ENCODE measurements around the gene PCDH8.
A peak's percentile ranks its signal among the peaks of the same experiment; 100 is the strongest.

The PCDH8 gene

GRCh38 chr13:52810526-52810925, 37.9 kb downstream of the PCDH8 start:
- no peak for DNase-seq

- DNase-seq = no peak
Observed at GRCh38 chr13:52810011-52810410, 38.4 kb downstream of the PCDH8 start.

DNA sequence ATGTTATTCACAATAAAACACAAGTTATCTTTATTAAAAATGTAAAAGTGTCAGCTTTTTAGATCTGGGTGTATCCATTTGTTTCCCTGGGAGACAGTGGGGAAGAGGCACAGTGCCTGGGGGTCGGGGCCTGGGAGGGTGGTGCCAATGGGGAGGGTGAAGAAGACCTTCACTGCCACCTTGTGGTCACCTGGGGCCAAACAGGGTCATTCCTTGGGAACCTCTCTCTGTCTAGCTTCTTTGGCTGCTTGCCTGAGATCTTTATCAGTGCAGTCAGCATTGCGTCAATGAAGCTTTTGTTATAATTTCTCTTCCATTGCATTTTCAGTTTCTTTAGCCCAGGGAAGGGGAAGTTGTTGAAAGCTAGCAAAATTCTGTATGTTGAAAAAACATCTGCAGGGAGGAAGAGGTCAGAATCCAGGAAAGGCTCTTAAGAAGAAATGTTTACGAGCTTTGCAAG, 39.1 kb downstream of the PCDH8 start:
- DNase-seq = peak; percentile 71 to 80

GRCh38 chr13:52808842-52809219, 39.6 kb downstream of the PCDH8 start:
- DNase-seq = no peak

DNA sequence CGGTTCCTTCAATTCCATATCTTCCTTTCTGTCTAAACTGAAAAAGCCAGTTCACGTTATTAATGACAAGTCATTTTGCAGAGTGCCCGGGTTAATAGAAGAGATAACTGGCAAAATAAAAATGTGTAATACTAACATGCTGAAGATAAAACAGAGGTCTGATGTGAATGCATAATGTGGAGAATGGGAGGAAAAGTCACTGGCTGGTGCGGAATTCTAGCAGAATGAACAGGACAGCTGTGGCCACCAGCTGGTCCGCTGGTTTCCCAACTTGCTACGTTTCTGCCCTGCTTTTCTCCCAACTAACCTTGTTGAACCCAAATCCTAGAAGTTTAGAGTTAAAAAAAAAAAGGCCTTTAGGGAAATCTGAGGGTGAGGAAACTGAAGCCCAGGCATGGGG, 42.4 kb downstream of the PCDH8 start:
- DNase-seq = no peak

- no peak for DNase-seq
Observed at GRCh38 chr13:52804202-52804641, 44.2 kb downstream of the PCDH8 start.

DNA sequence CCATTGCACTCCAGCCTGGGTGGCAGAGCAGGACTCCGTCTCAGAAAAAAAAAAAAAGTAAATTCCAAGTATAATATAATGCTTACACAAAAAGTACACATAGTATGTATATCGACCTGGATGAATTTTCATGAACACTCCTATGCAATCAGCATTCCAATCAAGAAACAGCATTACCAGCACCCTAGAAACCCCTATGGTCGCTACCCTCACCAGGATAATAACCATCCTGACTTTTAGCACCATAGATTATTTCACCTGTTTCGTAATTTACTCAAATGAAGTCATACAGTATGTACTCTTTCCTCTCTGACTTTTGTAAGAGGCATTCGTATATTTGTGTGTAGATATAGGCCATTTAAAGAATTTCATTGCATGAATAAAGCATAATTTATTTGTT, 47.6 kb downstream of the PCDH8 start:
- no peak for DNase-seq

DNA sequence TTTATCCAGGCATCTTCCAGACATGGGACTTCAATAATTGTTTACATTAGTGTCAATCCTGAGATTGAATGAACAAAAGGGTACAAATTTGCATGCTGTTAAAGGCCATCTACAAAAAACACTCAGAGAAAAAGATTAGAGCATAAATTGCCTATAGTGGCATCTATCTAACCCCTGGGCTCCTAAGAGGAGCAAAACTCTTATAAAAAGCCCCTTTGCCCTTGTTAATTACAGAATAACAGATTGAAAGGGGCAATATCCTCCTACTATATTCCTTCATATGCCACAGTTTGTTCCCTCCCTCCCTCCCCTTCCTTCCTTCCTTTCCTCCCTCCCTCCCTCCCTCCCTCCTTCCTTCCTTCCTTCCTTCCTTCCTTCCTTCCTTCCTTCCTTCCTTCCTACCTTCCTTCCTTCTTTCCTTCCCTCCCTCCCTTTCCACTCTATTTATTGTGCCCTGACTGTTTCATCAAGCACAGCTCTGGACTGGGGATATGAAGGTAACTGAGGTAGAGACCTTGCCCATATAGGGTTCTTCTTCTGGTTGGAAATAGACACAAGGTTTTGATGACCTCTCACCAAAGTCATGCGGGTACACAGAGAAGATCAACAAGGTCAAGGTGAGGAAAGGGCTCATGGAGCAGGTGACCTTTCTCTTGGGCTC, 49.5 kb downstream of the PCDH8 start:
- DNase-seq = no peak

DNA sequence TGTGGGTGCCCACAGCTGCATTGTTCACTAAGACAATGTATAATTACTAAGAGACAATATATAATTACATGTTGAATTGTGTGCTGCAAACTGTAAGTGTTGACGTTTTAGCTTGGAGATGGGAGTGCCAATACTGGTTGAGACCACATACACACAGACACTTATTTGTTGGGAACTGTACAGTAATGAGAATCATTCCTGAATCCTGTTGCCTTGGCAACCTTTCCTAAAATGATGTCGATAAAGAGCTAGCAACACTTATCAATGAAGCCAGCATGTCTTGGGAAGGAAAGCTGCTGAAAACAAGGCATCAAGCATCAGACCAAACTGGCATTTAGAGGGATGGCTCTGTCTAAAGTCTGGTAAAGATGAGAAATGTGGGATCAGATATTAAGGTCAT, 51.3 kb downstream of the PCDH8 start:
- no peak for DNase-seq

DNA sequence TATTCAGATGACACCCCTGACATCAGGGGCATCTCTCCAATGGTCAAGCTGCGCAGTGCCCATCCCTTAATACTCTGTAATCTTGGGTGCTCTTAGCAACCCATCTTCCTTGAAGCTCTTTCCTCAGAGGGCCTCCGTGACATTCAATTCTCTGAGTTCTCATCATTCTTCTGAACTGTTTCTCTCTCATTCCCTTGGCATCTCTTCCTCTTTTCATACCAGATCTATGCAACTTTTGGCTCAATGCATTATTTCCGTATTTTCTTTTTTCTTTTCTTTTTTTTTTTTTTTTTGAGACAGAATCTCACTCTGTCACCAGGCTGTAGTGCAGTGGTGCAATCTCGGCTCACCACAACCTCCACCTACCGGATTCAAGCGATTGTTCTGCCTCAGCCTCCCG, 53.9 kb downstream of the PCDH8 start:
- no peak for DNase-seq

DNA sequence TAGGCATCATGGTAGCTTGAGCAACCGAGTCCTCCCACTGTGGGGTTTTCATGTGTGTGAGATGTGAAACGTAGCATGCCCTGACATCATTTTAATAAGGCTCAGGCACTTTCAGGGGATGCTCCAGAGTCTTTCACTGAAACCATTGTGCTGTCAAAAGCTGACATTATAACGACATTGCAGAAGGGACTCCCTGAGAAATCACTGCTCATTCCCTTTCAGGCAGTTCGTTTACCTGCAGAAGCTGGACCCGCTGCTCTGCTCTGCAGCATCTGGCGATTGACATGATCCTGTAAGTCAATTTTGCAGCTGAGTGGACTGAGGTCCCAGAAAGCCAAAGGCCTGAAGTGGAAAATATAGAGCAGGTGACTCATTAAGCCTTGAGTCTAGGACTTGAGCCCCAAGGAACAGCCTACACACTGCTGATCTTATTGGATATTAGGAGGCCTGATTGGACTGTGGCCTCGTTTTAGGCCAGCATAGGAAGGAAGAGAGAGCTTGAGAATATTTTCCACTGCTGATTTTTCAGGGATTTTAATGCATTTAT, 54.9 kb downstream of the PCDH8 start:
- peak in 1 of 2 experiments; percentile 36 for DNase-seq
